Mesenchymal stem cell (in vitro differentiated cells and primary cell): ENCODE data around the gene SPINK4.

Experiments used
- DNase-seq: peaks from one replicate; pipeline ENCODE4 v3.0.0-alpha.2; 2013
- H2AFZ ChIP-seq: one replicate; pipeline ENCODE4 v1.6.1; 2013; ENCODE audit warnings: low read depth, mild to moderate bottlenecking, control low read depth, inconsistent platforms, low read length, moderate library complexity
- H2AK5ac ChIP-seq: 2 replicates; pipeline ENCODE4 v1.6.1; 2013; ENCODE audit warnings: low read length, moderate library complexity, mild to moderate bottlenecking, inconsistent platforms; ENCODE audit not compliant: severe bottlenecking
- H2BK120ac ChIP-seq: one replicate; pipeline ENCODE4 v1.6.1; 2013; ENCODE audit warnings: low read depth, mild to moderate bottlenecking, inconsistent platforms, low read length, moderate library complexity
- H2BK12ac ChIP-seq, 2 experiments: one replicate each; pipeline ENCODE4 v1.6.1; 2013; ENCODE audit warnings: inconsistent platforms in 2 of 2, low read length in 2 of 2, mild to moderate bottlenecking in 2 of 2, moderate library complexity in 2 of 2, control low read depth in 1 of 2
- H2BK15ac ChIP-seq: one replicate; pipeline ENCODE4 v1.6.1; 2013; ENCODE audit warnings: mild to moderate bottlenecking, low read depth, inconsistent platforms; ENCODE audit not compliant: poor library complexity, severe bottlenecking
- H2BK5ac ChIP-seq: 2 replicates; pipeline ENCODE4 v1.6.1; 2013; ENCODE audit warnings: low read depth, mild to moderate bottlenecking, low read length, control low read depth, inconsistent platforms; ENCODE audit not compliant: poor library complexity, severe bottlenecking
- H3K14ac ChIP-seq, 2 experiments: one replicate each; pipeline ENCODE4 v1.6.1; 2013; ENCODE audit warnings: inconsistent platforms in 2 of 2, low read length in 2 of 2, control low read depth in 1 of 2, mild to moderate bottlenecking in 1 of 2, moderate library complexity in 1 of 2
- H3K18ac ChIP-seq, 2 experiments: one replicate each; pipeline ENCODE4 v1.6.1; 2013; ENCODE audit warnings: inconsistent platforms in 2 of 2, low read length in 2 of 2, control low read depth in 1 of 2, low read depth in 1 of 2, mild to moderate bottlenecking in 1 of 2
- H3K23ac ChIP-seq, 2 experiments: one replicate each; pipeline ENCODE4 v1.6.1; 2013; ENCODE audit warnings: inconsistent platforms in 2 of 2, low read length in 2 of 2, mild to moderate bottlenecking in 2 of 2, moderate library complexity in 2 of 2, control low read depth in 1 of 2
- H3K27ac ChIP-seq: 2 replicates; pipeline ENCODE4 v1.5.1; 2013; ENCODE audit warnings: mild to moderate bottlenecking, moderate library complexity, low read length, control low read depth, inconsistent platforms; ENCODE audit not compliant: poor library complexity, severe bottlenecking
- H3K27me3 ChIP-seq, 2 experiments: 2 replicates each; pipeline versions ENCODE4 v1.6.1 to v1.7.0; 2013; ENCODE audit warnings: low read length in 2 of 2, mild to moderate bottlenecking in 2 of 2, moderate library complexity in 2 of 2, control low read depth in 1 of 2, inconsistent platforms in 1 of 2; ENCODE audit not compliant: control insufficient read depth in 1 of 2, insufficient read depth in 1 of 2
- H3K36me3 ChIP-seq, 2 experiments: 2 replicates each; pipeline versions ENCODE4 v1.6.1 to v1.7.0; 2013; ENCODE audit warnings: low read length in 2 of 2, control low read depth in 1 of 2, inconsistent platforms in 1 of 2, low read depth in 1 of 2, mild to moderate bottlenecking in 1 of 2; ENCODE audit not compliant: insufficient read depth in 2 of 2, control insufficient read depth in 1 of 2
- H3K4ac ChIP-seq, 2 experiments: one replicate each; pipeline ENCODE4 v1.6.1; 2013; ENCODE audit warnings: inconsistent platforms in 2 of 2, low read length in 2 of 2, mild to moderate bottlenecking in 2 of 2, moderate library complexity in 2 of 2, control low read depth in 1 of 2, low read depth in 1 of 2
- H3K4me1 ChIP-seq: 2 replicates; pipeline ENCODE4 v1.6.1; 2013; ENCODE audit warnings: low read depth, low read length, control low read depth; ENCODE audit not compliant: control insufficient read depth, insufficient read depth
- H3K4me2 ChIP-seq: 2 replicates; pipeline ENCODE4 v1.6.1; 2013; ENCODE audit warnings: low read length, mild to moderate bottlenecking, inconsistent platforms; ENCODE audit not compliant: poor library complexity, severe bottlenecking
- H3K4me3 ChIP-seq, 2 experiments: 2 replicates each; pipeline versions ENCODE4 v1.5.1 to v1.7.0; 2013; ENCODE audit warnings: low read length in 2 of 2, mild to moderate bottlenecking in 2 of 2, control low read depth in 1 of 2, low read depth in 1 of 2; ENCODE audit not compliant: insufficient read depth in 1 of 2
- H3K79me1 ChIP-seq: replicated peaks from 2 replicates; pipeline ENCODE4 v1.6.1; 2013; ENCODE audit warnings: mild to moderate bottlenecking, control low read depth, low read length, inconsistent platforms; ENCODE audit not compliant: poor library complexity, severe bottlenecking
- H3K9ac ChIP-seq: 2 replicates; pipeline ENCODE4 v1.7.0; 2013; ENCODE audit warnings: mild to moderate bottlenecking, low read length, moderate library complexity
- H3K9me3 ChIP-seq: 2 replicates; pipeline ENCODE4 v1.7.0; 2013; ENCODE audit warnings: mild to moderate bottlenecking, low read length; ENCODE audit not compliant: control insufficient read depth
- H4K8ac ChIP-seq: one replicate; pipeline ENCODE4 v1.6.1; 2013; ENCODE audit warnings: inconsistent platforms, mild to moderate bottlenecking, low read length, moderate library complexity
- H4K91ac ChIP-seq: one replicate; pipeline ENCODE4 v1.6.1; 2013; ENCODE audit warnings: mild to moderate bottlenecking, low read length, inconsistent platforms
- WGBS: methylation state at CpG from one replicate; pipeline ENCODE4 v1.1.7; 2013; ENCODE audit warnings: mixed read lengths; 5-methylcytosine and 5-hydroxymethylcytosine counted together

SPINK4 gene

DNA sequence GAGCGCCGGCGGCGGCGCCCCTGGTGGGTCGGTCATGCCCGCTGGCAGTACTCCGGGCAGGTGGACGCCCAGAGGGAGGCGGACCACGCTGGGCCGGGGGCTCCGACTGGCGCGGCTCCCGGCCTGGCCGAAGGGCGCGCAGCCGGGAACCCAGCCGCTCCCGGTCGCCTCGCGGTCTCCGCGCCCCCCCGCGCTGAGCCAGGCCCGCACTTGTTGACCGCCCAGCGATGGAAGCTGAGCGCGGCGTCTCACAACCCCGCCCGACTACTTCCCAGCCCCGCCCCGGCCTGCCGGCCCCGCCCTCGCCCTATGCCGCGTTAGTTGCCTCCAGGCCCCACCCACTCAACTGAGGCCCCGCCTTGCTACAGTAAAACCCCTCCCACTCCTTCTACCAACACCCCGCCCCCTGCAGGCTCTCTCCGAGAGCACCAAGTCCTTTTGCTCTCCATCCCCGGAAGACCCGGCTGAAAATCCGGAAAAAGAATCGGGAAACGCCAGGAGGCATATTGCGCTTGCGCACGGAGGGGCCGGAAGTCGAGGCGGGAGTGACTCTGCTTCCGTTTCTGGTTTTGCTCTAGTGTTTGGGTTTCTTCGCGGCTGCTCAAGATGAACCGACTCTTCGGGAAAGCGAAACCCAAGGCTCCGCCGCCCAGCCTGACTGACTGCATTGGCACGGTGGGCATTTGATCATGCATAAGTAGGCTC, 24.7 kb downstream of the SPINK4 start, which contains the start of the genes BAG1 and CHMP5:
BAG1 (minus strand) TSS at position 236 of the 705 bp plus-strand sequence.
CHMP5 (plus strand) TSS at position 577 of the 705 bp plus-strand sequence; CDS start at position 607, 30 bp downstream.
- H2BK5ac ChIP-seq: peak within 1 kb of the TSS; percentile 15
- peaks cover 37% of the 10 kb centered on the region for H3K79me1 ChIP-seq
- peak within 1 kb of the TSS; percentile 69 to 97 for H3K4ac ChIP-seq
- H3K14ac ChIP-seq: peak within 1 kb of the TSS; percentile 44 to 89
- no peak within 1 kb of the TSS for H2BK15ac ChIP-seq
- H2AK5ac ChIP-seq: peak within 1 kb of the TSS; percentile 47
- H3K27me3 ChIP-seq: no peaks in the 10 kb centered on the region
- DNase-seq: peak; percentile 99
- peaks cover 7 to 60% of the 10 kb centered on the region in 2 experiments for H3K36me3 ChIP-seq
- peak within 1 kb of the TSS in 1 of 2 experiments; percentile 49 for H2BK12ac ChIP-seq
- H3K4me3 ChIP-seq: peak within 1 kb of the TSS; percentile 92 to 97
- WGBS: 1% methylated on average over 66 of the region's 67 CpGs
- H2AFZ ChIP-seq: peak within 1 kb of the TSS; percentile 89
- peak within 1 kb of the TSS; percentile 63 for H4K8ac ChIP-seq
- peak within 1 kb of the TSS; percentile 97 for H3K9ac ChIP-seq
- H2BK120ac ChIP-seq: peak within 1 kb of the TSS; percentile 88
- peak within 1 kb of the TSS in 1 of 2 experiments; percentile 97 for H3K23ac ChIP-seq
- peak within 1 kb of the TSS; percentile 67 for H3K4me2 ChIP-seq
- H4K91ac ChIP-seq: peak within 1 kb of the TSS; percentile 88
- peaks cover 12% of the 10 kb centered on the region for H3K4me1 ChIP-seq
- H3K9me3 ChIP-seq: no peaks in the 10 kb centered on the region
- peak within 1 kb of the TSS; percentile 4 to 79 for H3K18ac ChIP-seq
- H3K27ac ChIP-seq: peak within 1 kb of the TSS; percentile 73

GRCh38 chr9:33265211-33265865, 25.4 kb downstream of the SPINK4 start:
- H2BK120ac ChIP-seq: peak overlapping the region; percentile 88
- 13% methylated on average over 11 of the region's 13 CpGs for WGBS
- peaks cover 32% of the 10 kb centered on the region for H3K79me1 ChIP-seq
- H3K9me3 ChIP-seq: no peaks in the 10 kb centered on the region
- H3K18ac ChIP-seq: peak overlapping the region; percentile 4 to 79
- no peak overlapping the region for H2BK15ac ChIP-seq
- peak overlapping the region; percentile 97 for H3K9ac ChIP-seq
- peaks cover 12% of the 10 kb centered on the region for H3K4me1 ChIP-seq
- peak overlapping the region; percentile 15 for H2BK5ac ChIP-seq
- no peaks in the 10 kb centered on the region for H3K27me3 ChIP-seq
- H2AK5ac ChIP-seq: peak overlapping the region; percentile 47
- peak overlapping the region; percentile 66 to 90 for H3K4me3 ChIP-seq
- no peak overlapping the region for H2AFZ ChIP-seq
- peak overlapping the region; percentile 88 for H4K91ac ChIP-seq
- peak overlapping the region; percentile 73 for H3K27ac ChIP-seq
- peak; percentile 40 for DNase-seq
- peak overlapping the region; percentile 69 to 97 for H3K4ac ChIP-seq
- H3K23ac ChIP-seq: peak overlapping the region in 1 of 2 experiments; percentile 97
- H3K14ac ChIP-seq: peak overlapping the region; percentile 44 to 89
- H3K36me3 ChIP-seq: peaks cover 3 to 59% of the 10 kb centered on the region in 2 experiments
- peak overlapping the region; percentile 63 for H4K8ac ChIP-seq
- peak overlapping the region; percentile 67 for H3K4me2 ChIP-seq
- no peak overlapping the region for H2BK12ac ChIP-seq

GRCh38 chr9:33267151-33267767, 27.3 kb downstream of the SPINK4 start:
- no peak overlapping the region for H2BK5ac ChIP-seq
- H3K9ac ChIP-seq: peak overlapping the region; percentile 45
- no peak overlapping the region for H3K27ac ChIP-seq
- no peak overlapping the region for H2BK120ac ChIP-seq
- no peak overlapping the region for H3K4me3 ChIP-seq
- no peaks in the 10 kb centered on the region for H3K27me3 ChIP-seq
- no peak overlapping the region for H3K4ac ChIP-seq
- no peak overlapping the region for H3K23ac ChIP-seq
- no peak overlapping the region for H2AK5ac ChIP-seq
- no peak overlapping the region for H4K8ac ChIP-seq
- peaks cover 12% of the 10 kb centered on the region for H3K4me1 ChIP-seq
- no peak overlapping the region for H3K14ac ChIP-seq
- no peak overlapping the region for H2BK15ac ChIP-seq
- no peak overlapping the region for H3K18ac ChIP-seq
- H3K36me3 ChIP-seq: peaks cover 7 to 59% of the 10 kb centered on the region in 2 experiments
- no peak overlapping the region for H3K4me2 ChIP-seq
- no peak overlapping the region for H4K91ac ChIP-seq
- no peak overlapping the region for H2AFZ ChIP-seq
- H3K9me3 ChIP-seq: no peaks in the 10 kb centered on the region
- no peak overlapping the region for H2BK12ac ChIP-seq
- DNase-seq: no peak
- peaks cover 26% of the 10 kb centered on the region for H3K79me1 ChIP-seq

- no peak overlapping the region for H3K9ac ChIP-seq
- no peak overlapping the region for H2BK120ac ChIP-seq
- H2BK12ac ChIP-seq: no peak overlapping the region
Observed at GRCh38 chr9:33270146-33270545, 30.2 kb downstream of the SPINK4 start.

More at GRCh38 chr9:33270146-33270545, 30.2 kb downstream of the SPINK4 start:
- peaks cover 22% of the 10 kb centered on the region for H3K79me1 ChIP-seq
- no peak overlapping the region for H3K23ac ChIP-seq
- no peaks in the 10 kb centered on the region for H3K9me3 ChIP-seq
- DNase-seq: no peak
- H3K4me2 ChIP-seq: no peak overlapping the region
- no peak overlapping the region for H3K4me3 ChIP-seq
- H3K4ac ChIP-seq: no peak overlapping the region
- no peak overlapping the region for H2AK5ac ChIP-seq
- H3K36me3 ChIP-seq: peaks cover 9 to 84% of the 10 kb centered on the region in 2 experiments
- WGBS: 96% methylated on average over 3 of the region's 3 CpGs
- H2AFZ ChIP-seq: no peak overlapping the region
- no peak overlapping the region for H3K18ac ChIP-seq
- H2BK15ac ChIP-seq: no peak overlapping the region
- no peak overlapping the region for H3K27ac ChIP-seq
- H2BK5ac ChIP-seq: no peak overlapping the region
- H4K91ac ChIP-seq: no peak overlapping the region
- H3K14ac ChIP-seq: no peak overlapping the region
- H3K27me3 ChIP-seq: no peaks in the 10 kb centered on the region
- H3K4me1 ChIP-seq: peaks cover 4% of the 10 kb centered on the region
- H4K8ac ChIP-seq: no peak overlapping the region
